ENCODE results near the gene PDE4D.
"Not testable (repeated sequence)": the region's sequence is repeated elsewhere in the genome, so short reads cannot be mapped to it uniquely, and the experiment has no call there.

Gene PDE4D

GRCh38 chr5:59711310-59711709 is 182.2 kb downstream of the PDE4D start:
- no peak for DNase-seq (ENCODE audit: low read depth in 4 of 4, low spot score in 1 of 4)

- DNase-seq (ENCODE audit: low read depth in 4 of 4, low spot score in 1 of 4) = no peak
These were observed 183.7 kb downstream of the PDE4D start for GRCh38 chr5:59709846-59710245.

GRCh38 chr5:59709346-59709821 is 184.1 kb downstream of the PDE4D start:
- no peak for DNase-seq (ENCODE audit: low read depth in 4 of 4, low spot score in 1 of 4)

- DNase-seq (ENCODE audit: low read depth in 4 of 4, low spot score in 1 of 4) = no peak
These were observed 188.6 kb downstream of the PDE4D start for GRCh38 chr5:59704936-59705335.

GRCh38 chr5:59703789-59704188 is 189.7 kb downstream of the PDE4D start:
- DNase-seq (ENCODE audit: low read depth in 4 of 4, low spot score in 1 of 4) = no peak

GRCh38 chr5:59698207-59699178 is 195.0 kb downstream of the PDE4D start:
- no peak for DNase-seq (ENCODE audit: low read depth in 4 of 4, low spot score in 1 of 4)

- no peak for DNase-seq (ENCODE audit: low read depth in 4 of 4, low spot score in 1 of 4)
These were observed 199.1 kb downstream of the PDE4D start for GRCh38 chr5:59694411-59694810.

- no peak for DNase-seq (ENCODE audit: low read depth in 4 of 4, low spot score in 1 of 4)
These were observed 199.8 kb downstream of the PDE4D start for GRCh38 chr5:59693492-59694309.

GRCh38 chr5:59685793-59686192 is 207.7 kb downstream of the PDE4D start:
- no peak for DNase-seq (ENCODE audit: low read depth in 4 of 4, low spot score in 1 of 4)

GRCh38 chr5:59685191-59685530 is 208.4 kb downstream of the PDE4D start:
- DNase-seq (ENCODE audit: low read depth in 4 of 4, low spot score in 1 of 4) = no peak

- DNase-seq (ENCODE audit: low read depth in 4 of 4, low spot score in 1 of 4) = no peak
These were observed 208.9 kb downstream of the PDE4D start for GRCh38 chr5:59684388-59685190.

GRCh38 chr5:59683311-59683710 is 210.2 kb downstream of the PDE4D start:
- no peak for DNase-seq (ENCODE audit: low read depth in 4 of 4, low spot score in 1 of 4)

- DNase-seq (ENCODE audit: low read depth in 4 of 4, low spot score in 1 of 4) = no peak
These were observed 211.0 kb downstream of the PDE4D start for GRCh38 chr5:59682542-59682941.

GRCh38 chr5:59678943-59679342 is 214.6 kb downstream of the PDE4D start:
- DNase-seq (ENCODE audit: low read depth in 4 of 4, low spot score in 1 of 4) = no peak

- DNase-seq (ENCODE audit: low read depth in 4 of 4, low spot score in 1 of 4) = no peak
These were observed 218.8 kb downstream of the PDE4D start for GRCh38 chr5:59674763-59675162.

GRCh38 chr5:59673438-59674058 is 220.0 kb downstream of the PDE4D start:
- no peak for DNase-seq (ENCODE audit: low read depth in 4 of 4, low spot score in 1 of 4)

GRCh38 chr5:59666440-59667068 is 227.0 kb downstream of the PDE4D start:
- no peak for DNase-seq (ENCODE audit: low read depth in 4 of 4, low spot score in 1 of 4)

- not testable (repeated sequence) for DNase-seq (ENCODE audit: low read depth in 4 of 4, low spot score in 1 of 4)
These were observed 227.7 kb downstream of the PDE4D start for GRCh38 chr5:59665832-59666203.

GRCh38 chr5:59665086-59665831 is 228.3 kb downstream of the PDE4D start:
- DNase-seq (ENCODE audit: low read depth in 4 of 4, low spot score in 1 of 4) = no peak
